SU-DHL-6 (cell line): ENCODE data around the gene RRAS2.

Source experiments
- H2AFZ ChIP-seq: fragments of 200-600 bp; sonication (generic); 2 replicates; pipeline ENCODE4 v1.6.1; 2014; ENCODE audit warnings: low read depth, mild to moderate bottlenecking, moderate library complexity, mixed read lengths, antibody characterized with exemption, low read length; ENCODE audit not compliant: severe bottlenecking
- H3F3A ChIP-seq: fragments of 200-600 bp; shearing (Covaris generic); 2 replicates; pipeline ENCODE4 v1.6.0; 2016; ENCODE audit warnings: antibody characterized with exemption, mild to moderate bottlenecking; ENCODE audit not compliant: insufficient read depth
- H3K27ac ChIP-seq: fragments of 200-600 bp; sonication (generic); 2 replicates; pipeline ENCODE4 v1.5.1; 2016; ENCODE audit warnings: low read depth, mild to moderate bottlenecking, low read length, moderate library complexity, mixed read lengths
- H3K27me3 ChIP-seq: fragments of 200-600 bp; sonication (generic), shearing (Covaris generic); 2 replicates; pipeline ENCODE4 v1.6.0; 2014; ENCODE audit warnings: mild to moderate bottlenecking, low read length
- H3K36me3 ChIP-seq: fragments of 200-600 bp; sonication (generic); 2 replicates; pipeline ENCODE4 v1.6.1; 2014; ENCODE audit warnings: mild to moderate bottlenecking, low read length, mixed read lengths
- H3K4me2 ChIP-seq: fragments of 300-600, 200-600 bp; shearing (Covaris generic), sonication (generic); 2 replicates; pipeline ENCODE4 v1.6.0; 2014; ENCODE audit warnings: low read length, low read depth, mild to moderate bottlenecking; ENCODE audit not compliant: poor library complexity, severe bottlenecking
- H3K4me3 ChIP-seq: fragments of 200-600 bp; sonication (generic); 2 replicates; pipeline ENCODE4 v1.5.1; 2014; ENCODE audit warnings: antibody characterized with exemption, low read length, mild to moderate bottlenecking, mixed read lengths; ENCODE audit not compliant: insufficient read depth, poor library complexity, severe bottlenecking
- H3K79me2 ChIP-seq: fragments of 200-600 bp; sonication (generic); 2 replicates; pipeline ENCODE4 v1.6.1; 2014; ENCODE audit warnings: mild to moderate bottlenecking, low read length, moderate library complexity; ENCODE audit not compliant: insufficient read depth
- H3K9ac ChIP-seq: fragments of 200-600 bp; sonication (generic); 2 replicates; pipeline ENCODE4 v1.7.0; 2014; ENCODE audit warnings: mild to moderate bottlenecking, low read length
- H3K9me2 ChIP-seq: fragments of 200-600 bp; sonication (generic); replicated peaks from 2 replicates; pipeline ENCODE4 v1.6.1; 2014; ENCODE audit warnings: low read length; ENCODE audit not compliant: insufficient read depth
- H3K9me3 ChIP-seq: fragments of 200-600 bp; sonication (generic); 2 replicates; pipeline ENCODE4 v1.6.1; 2014; ENCODE audit warnings: low read length, mixed read lengths; ENCODE audit not compliant: insufficient read depth
- H4K20me1 ChIP-seq: fragments of 200-600 bp; sonication (generic); 2 replicates; pipeline ENCODE4 v1.6.1; 2014; ENCODE audit warnings: low read depth, mild to moderate bottlenecking, antibody characterized with exemption, low read length, moderate library complexity, mixed read lengths
- CTCF ChIP-seq: fragments of 200-600 bp; sonication (generic); IDR thresholded peaks from one replicate; pipeline ENCODE4 v1.5.1; 2017; ENCODE audit warnings: antibody characterized with exemption, mild to moderate bottlenecking, low read length, moderate library complexity; ENCODE audit not compliant: insufficient read depth, poor library complexity, severe bottlenecking
- EZH2phosphoT487 ChIP-seq: fragments of 200-600 bp; sonication (generic), shearing (Covaris generic); conservative IDR thresholded peaks from 2 replicates; pipeline ENCODE4 v1.6.1; 2018; ENCODE audit warnings: mild to moderate bottlenecking, antibody characterized with exemption, low read length, moderate library complexity, mixed read lengths

RRAS2 gene

GRCh38 chr11:14386081-14386480, 27.1 kb upstream of the RRAS2 start:
- H3K4me2 ChIP-seq: no peak overlapping the region

DNA sequence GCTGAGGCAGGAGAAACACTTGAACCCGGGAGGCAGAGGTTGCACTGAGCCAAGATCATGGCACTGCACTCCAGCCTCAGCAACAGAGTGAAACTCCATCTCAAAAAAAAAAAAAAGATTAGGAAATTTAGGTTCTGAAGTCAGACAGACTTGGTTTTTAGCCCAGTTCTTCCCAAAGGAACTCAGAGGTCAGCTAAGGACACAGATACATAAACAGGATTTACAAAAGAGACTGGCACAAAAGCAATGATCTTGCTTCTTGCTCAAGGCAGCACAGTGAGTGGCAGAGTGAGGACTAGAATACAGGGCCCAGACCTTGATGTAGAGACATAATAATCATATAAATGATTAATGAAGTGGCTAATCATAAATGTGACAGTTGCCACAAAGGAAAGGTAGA, 25.4 kb upstream of the RRAS2 start:
- no peak overlapping the region for H3K4me3 ChIP-seq
- H4K20me1 ChIP-seq: no peaks in the 10 kb centered on the region
- H3K9me3 ChIP-seq: no peaks in the 10 kb centered on the region
- H3K9me2 ChIP-seq: no peaks in the 10 kb centered on the region
- no peaks in the 10 kb centered on the region for H3K79me2 ChIP-seq
- no peak overlapping the region for H3K4me2 ChIP-seq
- no peak overlapping the region for H3K9ac ChIP-seq
- H3F3A ChIP-seq: no peaks in the 10 kb centered on the region
- H3K27ac ChIP-seq: no peak overlapping the region
- H3K36me3 ChIP-seq: no peaks in the 10 kb centered on the region
- TF ChIP-seq EZH2phosphoT487: no peak
- TF ChIP-seq CTCF: no peak
- no peaks in the 10 kb centered on the region for H3K27me3 ChIP-seq
- no peak overlapping the region for H2AFZ ChIP-seq

More at GRCh38 chr11:14386081-14386480, 27.1 kb upstream of the RRAS2 start:
- Histone ChIP-seq H3K27me3 (no peaks in the 10 kb centered on the region), H3K36me3 (no peaks in the 10 kb centered on the region), H3K9me3 (no peaks in the 10 kb centered on the region), H3K9ac (no peak overlapping the region), H2AFZ (no peak overlapping the region), H3K4me3 (no peak overlapping the region), H4K20me1 (no peaks in the 10 kb centered on the region), H3K79me2 (no peaks in the 10 kb centered on the region), H3F3A (no peaks in the 10 kb centered on the region), H3K9me2 (no peaks in the 10 kb centered on the region), H3K27ac (no peak overlapping the region)
- TF ChIP-seq CTCF: no peak
- no peak for TF ChIP-seq EZH2phosphoT487

- Histone ChIP-seq H3K4me3 (no peak overlapping the region), H3K4me2 (peak overlapping the region; percentile 69)
Observed at GRCh38 chr11:14381968-14382367, 23.0 kb upstream of the RRAS2 start.

More at GRCh38 chr11:14381968-14382367, 23.0 kb upstream of the RRAS2 start:
- Histone ChIP-seq H3F3A (no peaks in the 10 kb centered on the region), H3K27ac (no peak overlapping the region), H3K36me3 (no peaks in the 10 kb centered on the region), H3K79me2 (no peaks in the 10 kb centered on the region), H3K27me3 (no peaks in the 10 kb centered on the region), H4K20me1 (no peaks in the 10 kb centered on the region), H3K9ac (no peak overlapping the region), H3K9me2 (no peaks in the 10 kb centered on the region), H2AFZ (no peak overlapping the region), H3K9me3 (no peaks in the 10 kb centered on the region)
- no peak for TF ChIP-seq EZH2phosphoT487
- TF ChIP-seq CTCF: no peak
